ENCODE measurements around the gene SCIN. TPM values are rescaled to one million over a fixed set of nuclear protein-coding genes. Genes with fewer than 3 reads are reported as not detected.

The SCIN gene
- total and polyA plus RNA-seq, 12 donors = 0.06 to 5.5 (median 0.79) TPM

- Histone ChIP-seq H3K36me3 (replicated peaks in 1 of 2) (no peaks in the 10 kb centered on the region), H3K4me1 (replicated peaks in 1 of 2) (no peaks in the 10 kb centered on the region), H3K9me3 (replicated peaks in 1 of 3) (no peaks in the 10 kb centered on the region), H3K27ac (no peak overlapping the region), H3K4me3 (no peak overlapping the region), H3K27me3 (no peaks in the 10 kb centered on the region)
- TF ChIP-seq POLR2A (IDR thresholded peaks at IDR 0.05) (no peak), CTCF (IDR thresholded peaks at IDR 0.05) (no peak)
- intact Hi-C loops (cut with DNase I) = loop anchor here in 1 of 2 donors (10.0 kb wide), 1 partner anchor 68 kb away; no protein-coding TSS in a partner anchor
- 46 to 58% (median 56%) methylated on average over 2 of the region's 2 CpGs for WGBS, 4 donors
- DNase-seq = no peak
Measured at GRCh38 chr7:12612622-12613021, 42.1 kb downstream of the SCIN start.

DNA sequence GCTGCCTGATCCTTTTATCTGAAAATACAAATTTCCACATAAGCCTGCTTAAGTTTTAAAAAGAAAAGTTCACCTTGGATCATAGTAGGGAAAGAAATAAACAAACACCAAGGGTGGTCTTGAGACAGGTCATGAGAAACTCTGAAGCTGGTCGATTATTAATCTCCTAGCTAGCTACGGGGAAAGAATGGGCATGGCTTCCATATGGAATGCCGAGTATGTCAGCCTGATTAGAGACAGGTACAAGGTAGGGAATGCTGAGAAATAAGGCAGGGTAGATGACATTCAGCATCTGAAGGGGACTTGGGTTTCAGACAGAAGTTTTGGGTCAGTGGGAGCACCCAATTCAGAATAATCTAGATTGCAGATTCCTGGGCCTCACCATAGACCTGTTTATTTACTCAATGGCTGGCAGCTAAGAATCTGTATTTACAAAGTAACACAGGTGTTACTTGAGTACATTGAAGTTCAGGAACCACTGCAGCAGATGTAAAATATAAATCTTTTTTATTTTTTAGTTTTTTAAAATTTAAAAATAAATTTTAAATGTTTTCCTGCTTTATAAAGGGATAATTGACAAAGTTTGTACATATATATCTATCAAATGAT is 49.0 kb downstream of the SCIN start:
- WGBS, 4 donors = 48 to 65% (median 60%) methylated on average over 3 of the region's 3 CpGs
- Histone ChIP-seq H3K9me3 (replicated peaks in 1 of 3) (no peaks in the 10 kb centered on the region), H3K4me3 (no peak overlapping the region), H3K36me3 (replicated peaks in 1 of 2) (no peaks in the 10 kb centered on the region), H3K4me1 (replicated peaks in 1 of 2) (no peaks in the 10 kb centered on the region), H3K27ac (no peak overlapping the region), H3K27me3 (no peaks in the 10 kb centered on the region)
- DNase-seq = no peak
- no peak for TF ChIP-seq CTCF (IDR thresholded peaks at IDR 0.05)
- no peak for TF ChIP-seq POLR2A (IDR thresholded peaks at IDR 0.05)
- intact Hi-C loops (cut with DNase I) = loop anchor here (5.0 to 10.0 kb wide), 2 partner anchors 75 to 92 kb away; no protein-coding TSS in a partner anchor

- Histone ChIP-seq H3K36me3 (replicated peaks in 1 of 2) (no peaks in the 10 kb centered on the region), H3K27ac (no peak overlapping the region), H3K9me3 (replicated peaks in 1 of 3) (no peaks in the 10 kb centered on the region), H3K4me3 (no peak overlapping the region), H3K27me3 (no peaks in the 10 kb centered on the region), H3K4me1 (replicated peaks in 1 of 2) (no peaks in the 10 kb centered on the region)
- intact Hi-C loops (cut with DNase I) = loop anchor here in 1 of 2 donors (5.0 kb wide), 1 partner anchor 93 kb away; no protein-coding TSS in a partner anchor
- TF ChIP-seq POLR2A (IDR thresholded peaks at IDR 0.05) (no peak), CTCF (IDR thresholded peaks at IDR 0.05) (no peak)
- no peak for DNase-seq
Measured at GRCh38 chr7:12620371-12620770, 49.9 kb downstream of the SCIN start.

- Histone ChIP-seq H3K4me3 (no peak overlapping the region), H3K9me3 (replicated peaks in 1 of 3) (no peaks in the 10 kb centered on the region), H3K36me3 (replicated peaks in 1 of 2) (no peaks in the 10 kb centered on the region), H3K27me3 (peaks cover 8% of the 10 kb centered on the region), H3K27ac (no peak overlapping the region), H3K4me1 (replicated peaks in 1 of 2) (no peaks in the 10 kb centered on the region)
- DNase-seq = no peak
- TF ChIP-seq CTCF (IDR thresholded peaks at IDR 0.05) (no peak), POLR2A (IDR thresholded peaks at IDR 0.05) (no peak)
- intact Hi-C loops (cut with DNase I) = loop anchor here in 1 of 2 donors (5.0 kb wide), 1 partner anchor 96 kb away; no protein-coding TSS in a partner anchor
Measured at GRCh38 chr7:12623223-12623622, 52.7 kb downstream of the SCIN start.

All from adrenal gland (tissue), 12 donors.